HG03039 (cell line): Measurements from ENCODE around the gene CEP104.

Experiments
- ATAC-seq: cut with Tn5 transposase; IDR thresholded peaks from one replicate; pipeline ENCODE4 v1.9.1; 2021; ENCODE audit warnings: mild to moderate bottlenecking, moderate library complexity; ENCODE audit not compliant: unreplicated experiment

Gene CEP104

GRCh38 chr1:3767328-3767925 lies 89.6 kb downstream of the CEP104 start:
- no peak for ATAC-seq

GRCh38 chr1:3763351-3764125 lies 93.5 kb downstream of the CEP104 start:
- no peak for ATAC-seq

- no peak for ATAC-seq
Measured at GRCh38 chr1:3762873-3763228, 94.2 kb downstream of the CEP104 start.

GRCh38 chr1:3762151-3762872 lies 94.7 kb downstream of the CEP104 start:
- no peak for ATAC-seq
